GM23338 (cell line): ENCODE results near the gene ZBTB25.

Experiments
- CREB1 ChIP-seq: fragments of 250-450 bp; sonication (Bioruptor Pico); IDR thresholded peaks from 2 replicates; pipeline ENCODE4 v1.5.0; 2020; ENCODE audit warnings: low read depth, mild to moderate bottlenecking, moderate library complexity
- CTCF ChIP-seq, 2 experiments: fragments of 200-600 bp in 1 of 2; sonication (generic) in 1 of 2; conservative IDR thresholded peaks; 2 replicates each; pipeline versions ENCODE4 v1.5.1 to v1.6.1; 2016 to 2017; ENCODE audit warnings: antibody characterized with exemption in 2 of 2, low read depth in 2 of 2, mild to moderate bottlenecking in 2 of 2, moderate library complexity in 1 of 2
- EZH2 ChIP-seq: fragments of 200-600 bp; sonication (generic); IDR thresholded peaks from one replicate; pipeline ENCODE4 v1.8.0; 2017; ENCODE audit warnings: antibody characterized with exemption, mild to moderate bottlenecking, low read depth; ENCODE audit not compliant: unreplicated experiment
- EZH2phosphoT487 ChIP-seq: fragments of 200-600 bp; sonication (generic); IDR thresholded peaks from one replicate; pipeline ENCODE4 v1.8.1; 2018; ENCODE audit warnings: antibody characterized with exemption; ENCODE audit not compliant: unreplicated experiment
- POLR2AphosphoS5 ChIP-seq: IDR thresholded peaks from 2 replicates; pipeline ENCODE4 v1.6.1; 2016; ENCODE audit warnings: antibody characterized with exemption, low read depth
- REST ChIP-seq: IDR thresholded peaks from one replicate; pipeline ENCODE4 v1.6.1; 2018; ENCODE audit warnings: antibody characterized with exemption; ENCODE audit not compliant: unreplicated experiment
- STAT1 ChIP-seq: IDR thresholded peaks from one replicate; pipeline ENCODE4 v1.6.1; 2016; ENCODE audit warnings: antibody characterized with exemption; ENCODE audit not compliant: unreplicated experiment
- ZNF114 ChIP-seq: fragments of 250-450 bp; sonication (Bioruptor Pico); IDR thresholded peaks from 2 replicates; pipeline ENCODE4 v1.5.0; 2020; ENCODE audit warnings: mild to moderate bottlenecking, moderate library complexity
- ZNF331 ChIP-seq: fragments of 250-450 bp; sonication (Bioruptor Pico); IDR thresholded peaks from 2 replicates; pipeline ENCODE4 v1.5.0; 2020; ENCODE audit warnings: low read depth, mild to moderate bottlenecking, moderate library complexity

GRCh38 chr14:64410084-64410774 lies 93.4 kb downstream of the ZBTB25 start:
- TF ChIP-seq CTCF (conservative IDR thresholded peaks at IDR 0.05; ENCODE audit: low read depth in 2 of 2) (no peak), EZH2phosphoT487 (no peak), CREB1 (CRISPR knock-in tag) (no peak), POLR2AphosphoS5 (no peak), REST (no peak), ZNF114 (no peak), EZH2 (no peak), STAT1 (no peak), ZNF331 (CRISPR knock-in tag) (no peak)
